Stimulated activated CD4-positive, alpha-beta T cell treated with anti-CD3 and anti-CD28 coated beads, Interleukin-2, amount 100 ng/mL, for 48 hours (primary cell): ENCODE measurements around the gene PDIA3.
"Not testable (repeated sequence)": the region's sequence is repeated elsewhere in the genome, so short reads cannot be mapped to it uniquely, and the experiment has no call there.

Experiments
- DNase-seq, 2 donors: peaks; one replicate each; pipeline ENCODE4 v3.0.0-alpha.2; 2020

PDIA3 gene

DNA sequence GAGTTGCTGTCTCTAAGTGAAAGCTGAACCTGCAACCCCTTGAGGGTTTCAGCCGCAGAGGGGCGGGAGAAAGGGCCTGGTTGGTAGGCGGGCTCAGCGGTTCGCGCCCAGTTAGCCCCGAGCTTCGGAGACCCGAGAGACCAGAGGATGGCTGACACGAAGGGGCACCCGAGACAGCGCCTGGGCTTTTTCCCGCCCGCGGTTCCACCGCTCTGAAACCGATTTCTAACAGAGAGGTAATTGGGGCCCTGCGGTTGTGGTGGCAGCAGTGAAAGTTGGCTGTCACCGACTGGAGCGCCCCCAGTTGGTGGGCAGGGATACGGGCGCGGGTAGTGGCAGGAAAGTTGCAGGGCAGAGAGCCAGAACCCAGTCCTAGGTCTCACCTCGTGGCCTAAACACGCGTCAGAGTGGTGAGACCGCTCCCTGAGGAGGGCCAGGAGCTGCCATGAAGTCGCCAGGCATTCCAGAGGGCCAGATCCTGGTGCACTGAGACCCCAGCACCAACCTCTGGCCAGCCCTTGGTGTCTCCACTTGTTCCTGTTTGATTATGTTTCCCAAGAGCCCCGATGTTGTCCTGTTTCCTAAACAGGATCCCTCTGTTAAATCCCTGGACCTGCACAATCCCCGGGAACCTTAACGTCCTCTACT, 31.2 kb downstream of the PDIA3 start:
- DNase-seq, result peak; percentile 80 to 84

DNA sequence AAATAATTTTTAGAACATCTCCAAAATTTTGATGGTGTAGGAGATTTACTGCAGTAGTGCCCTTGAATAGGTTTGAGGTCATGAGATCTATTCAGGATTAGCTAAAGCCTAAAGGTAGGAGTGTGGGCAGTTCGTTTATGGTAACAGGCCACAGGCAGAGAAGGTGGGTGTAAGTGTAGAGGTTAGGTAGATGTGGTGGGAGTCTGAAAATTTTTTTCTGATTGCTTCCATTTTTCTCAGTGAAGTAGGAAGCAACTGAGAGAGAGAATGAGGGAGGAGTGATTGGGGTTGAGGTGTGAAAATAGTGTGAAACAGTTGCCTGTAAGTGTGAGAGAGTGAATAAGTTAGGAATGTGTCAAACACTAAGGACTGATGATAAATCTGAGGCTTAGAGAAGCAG, 32.8 kb downstream of the PDIA3 start:
- no peak for DNase-seq

DNA sequence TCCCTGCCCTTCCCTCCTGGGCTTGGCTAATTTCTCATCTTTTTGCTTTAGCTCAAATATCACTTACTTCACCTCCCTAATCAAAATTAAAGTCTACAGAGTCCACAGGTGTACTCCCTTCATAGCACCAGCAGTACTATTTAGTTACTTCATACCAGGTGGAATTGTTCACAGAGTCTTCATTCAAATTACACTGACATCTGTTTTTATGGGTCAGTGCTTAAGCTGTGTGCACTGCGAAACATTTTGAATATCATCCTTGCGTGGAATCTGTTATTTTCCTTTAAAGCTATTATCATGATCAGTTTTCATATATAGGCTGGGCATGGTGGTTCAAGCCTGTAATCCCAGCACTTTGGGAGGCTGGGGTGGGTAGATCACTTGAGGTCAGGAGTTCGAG, 43.2 kb downstream of the PDIA3 start:
- DNase-seq, result no peak

GRCh38 chr15:43791993-43792760, 45.9 kb downstream of the PDIA3 start, which contains the start of gene SERF2:
TSS of gene SERF2 (plus strand) at chr15:43792320. CDS start at chr15:43792377, 57 bp downstream.
- DNase-seq, result peak; percentile 99 to 100

GRCh38 chr15:43792761-43793476, 46.7 kb downstream of the PDIA3 start:
- DNase-seq, result peak in 1 of 2 donors; percentile 19

- DNase-seq, result no peak
Measured at GRCh38 chr15:43793647-43794046, 47.4 kb downstream of the PDIA3 start.

DNA sequence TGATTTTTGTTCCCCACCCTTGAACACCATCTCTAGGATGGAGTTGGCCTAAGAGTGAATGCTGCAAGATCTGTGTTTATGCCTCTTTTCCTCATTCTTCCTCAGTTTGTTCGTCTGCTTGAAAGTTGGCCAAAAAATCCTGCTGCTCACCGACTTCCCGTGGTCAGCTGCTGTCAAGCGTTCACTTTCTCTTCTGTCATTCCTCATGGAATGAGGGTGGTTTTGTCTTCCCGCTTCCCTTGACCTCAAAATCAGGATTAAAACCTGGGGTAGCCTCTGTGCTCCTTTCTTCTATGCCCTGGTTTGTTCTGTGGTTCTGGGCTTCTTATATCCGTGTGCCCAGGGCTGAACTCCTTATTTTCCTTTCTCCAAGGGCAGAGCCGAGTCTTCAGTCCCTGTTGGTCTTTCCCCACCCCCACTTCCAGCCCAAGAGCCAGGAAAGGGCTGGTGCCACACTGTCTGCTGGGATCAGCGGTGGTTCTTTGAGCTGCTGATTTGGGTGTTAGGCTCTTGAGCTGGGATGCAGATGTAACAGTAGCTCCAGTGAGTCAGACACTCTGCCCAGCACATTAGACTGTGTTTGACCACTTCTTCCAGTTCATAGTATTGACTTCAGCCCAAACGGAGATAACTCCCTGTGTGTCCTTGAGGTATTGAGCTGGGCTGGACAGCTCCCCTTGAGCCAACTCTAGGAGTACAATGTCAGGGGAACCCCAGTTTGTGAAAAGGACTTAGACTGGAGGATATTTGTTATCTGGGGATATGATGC, 48.2 kb downstream of the PDIA3 start:
- no peak for DNase-seq

- DNase-seq, result no peak
Measured at GRCh38 chr15:43795197-43795596, 49.0 kb downstream of the PDIA3 start.

- no peak for DNase-seq
Measured at GRCh38 chr15:43795997-43796396, 49.8 kb downstream of the PDIA3 start.

GRCh38 chr15:43796566-43796965, 50.3 kb downstream of the PDIA3 start:
- no peak for DNase-seq

- no peak for DNase-seq
Measured at GRCh38 chr15:43799209-43799944, 53.1 kb downstream of the PDIA3 start.

- DNase-seq, result no peak
Measured at GRCh38 chr15:43799945-43800285, 53.7 kb downstream of the PDIA3 start, which contains the start of gene SERINC4. TSS of gene SERINC4 (minus strand) at chr15:43800220. CDS start at chr15:43799986, 234 bp downstream.

DNA sequence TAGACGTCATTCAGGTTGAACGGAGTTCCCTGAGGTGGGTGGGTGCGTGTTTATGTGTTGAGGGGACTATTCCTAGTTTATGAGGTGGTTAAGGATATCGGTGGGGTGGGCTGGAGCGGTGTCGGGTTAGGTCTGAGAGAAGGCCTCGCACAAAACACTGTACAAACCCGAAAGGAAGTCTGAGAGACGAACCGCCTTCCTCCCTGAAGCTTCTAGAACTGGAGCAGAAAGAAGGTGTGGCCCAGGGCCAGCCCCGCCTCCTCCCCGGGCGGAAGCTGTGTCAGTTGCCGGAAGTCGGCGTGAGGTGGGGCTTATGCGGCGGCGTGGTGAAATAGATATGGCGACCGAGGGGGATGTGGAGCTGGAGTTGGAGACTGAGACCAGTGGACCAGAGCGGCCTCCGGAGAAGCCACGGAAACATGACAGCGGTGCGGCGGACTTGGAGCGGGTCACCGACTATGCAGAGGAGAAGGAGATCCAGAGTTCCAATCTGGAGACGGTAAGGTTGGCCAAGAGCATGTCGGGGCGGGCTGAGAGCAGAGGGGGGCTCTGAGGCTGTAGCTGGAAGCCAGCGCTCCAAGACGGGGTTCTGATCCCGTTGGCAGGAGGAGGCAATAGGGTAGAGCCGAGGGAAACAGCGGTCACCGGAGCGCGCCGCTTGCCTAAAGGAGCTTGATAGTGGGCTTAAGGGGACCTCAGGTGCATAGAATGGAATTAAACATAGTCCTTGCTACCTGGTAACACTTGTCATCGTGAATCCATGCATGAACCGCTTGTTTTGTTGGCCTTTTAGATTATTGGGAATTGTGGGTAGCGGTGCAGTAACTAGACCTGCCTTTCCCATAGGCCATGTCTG, 54.3 kb downstream of the PDIA3 start, which contains the start of gene HYPK:
HYPK (plus strand) TSS at position 314 of the 856 bp plus-strand sequence; CDS start at position 338, 24 bp downstream.
- DNase-seq, result peak; percentile 86 to 87

GRCh38 chr15:43802676-43803075, 56.4 kb downstream of the PDIA3 start:
- not testable (repeated sequence) for DNase-seq

- DNase-seq, result no peak
Measured at GRCh38 chr15:43808435-43808950, 62.3 kb downstream of the PDIA3 start.

GRCh38 chr15:43808960-43809678, 62.9 kb downstream of the PDIA3 start:
- DNase-seq, result no peak

GRCh38 chr15:43815064-43815463, 68.8 kb downstream of the PDIA3 start:
- DNase-seq, result not testable (repeated sequence)

DNA sequence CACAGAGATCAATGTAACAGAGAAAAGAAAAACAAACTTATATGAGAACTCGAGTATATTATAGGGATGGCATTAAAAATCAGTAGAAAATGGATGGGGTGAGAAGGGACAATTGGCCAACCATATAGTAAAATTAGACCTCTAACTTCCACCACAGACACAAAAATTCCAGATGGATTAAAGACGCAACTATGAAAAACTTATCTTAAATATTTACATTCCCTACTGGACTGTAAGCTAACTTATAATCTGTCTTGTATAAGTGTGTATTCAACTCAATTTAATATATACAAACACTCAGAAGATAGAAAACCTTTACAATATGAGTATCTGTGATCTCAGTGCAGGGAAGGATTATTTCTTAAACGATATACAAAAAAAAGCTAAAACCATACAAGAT, 75.3 kb downstream of the PDIA3 start:
- DNase-seq, result no peak
